Measurements from ENCODE around the gene ZNF219. TPM values are rescaled to one million over a fixed set of nuclear protein-coding genes. Genes with fewer than 3 reads are reported as not detected.

ZNF219 gene
- total RNA-seq, 1 donor: 5.9 TPM

GRCh38 chr14:21069388-21070082 lies 28.9 kb downstream of the ZNF219 start:
- DNase-seq (ENCODE audit: low read depth): peak; percentile 47
- no peak for TF ChIP-seq CTCF (IDR thresholded peaks at IDR 0.05; ENCODE audit: insufficient read depth, low read length)

GRCh38 chr14:21068521-21069387 lies 29.7 kb downstream of the ZNF219 start:
- peak; percentile 69 for DNase-seq (ENCODE audit: low read depth)
- TF ChIP-seq CTCF (IDR thresholded peaks at IDR 0.05; ENCODE audit: insufficient read depth, low read length): peak; percentile 71

More at GRCh38 chr14:21069388-21070082, 28.9 kb downstream of the ZNF219 start:
- H3K4me3 ChIP-seq (ENCODE audit: low read depth, low read length): peak overlapping the region; percentile 81

GRCh38 chr14:21066882-21067502 lies 31.5 kb downstream of the ZNF219 start:
- TF ChIP-seq CTCF (IDR thresholded peaks at IDR 0.05; ENCODE audit: insufficient read depth, low read length): peak; percentile 37
- no peak for DNase-seq (ENCODE audit: low read depth)
- H3K4me3 ChIP-seq (ENCODE audit: low read depth, low read length): no peak overlapping the region

More at GRCh38 chr14:21068521-21069387, 29.7 kb downstream of the ZNF219 start:
- peak overlapping the region; percentile 81 for H3K4me3 ChIP-seq (ENCODE audit: low read depth, low read length)

GRCh38 chr14:21063479-21063878 lies 35.0 kb downstream of the ZNF219 start:
- DNase-seq (ENCODE audit: low read depth): peak; percentile 82
- no peak for TF ChIP-seq CTCF (IDR thresholded peaks at IDR 0.05; ENCODE audit: insufficient read depth, low read length)
- H3K4me3 ChIP-seq (ENCODE audit: low read depth, low read length): no peak overlapping the region

GRCh38 chr14:21061347-21061668 lies 37.1 kb downstream of the ZNF219 start:
- no peak for DNase-seq (ENCODE audit: low read depth)
- no peak overlapping the region for H3K4me3 ChIP-seq (ENCODE audit: low read depth, low read length)
- TF ChIP-seq CTCF (IDR thresholded peaks at IDR 0.05; ENCODE audit: insufficient read depth, low read length): no peak

- DNase-seq (ENCODE audit: low read depth): no peak
- TF ChIP-seq CTCF (IDR thresholded peaks at IDR 0.05; ENCODE audit: insufficient read depth, low read length): no peak
- H3K4me3 ChIP-seq (ENCODE audit: low read depth, low read length): no peak overlapping the region
Measured at GRCh38 chr14:21060614-21061346, 37.7 kb downstream of the ZNF219 start.

Measured in fibroblast of the aortic adventitia (primary cell).